ENCODE measurements around the gene CIROP. TPM values are rescaled to one million over a fixed set of nuclear protein-coding genes. Genes with fewer than 3 reads are reported as not detected.
"Not testable (repeated sequence)": the region's sequence is repeated elsewhere in the genome, so short reads cannot be mapped to it uniquely, and the experiment has no call there.

Gene CIROP
- polyA plus RNA-seq, 4 donors = 0.05 to 0.11 TPM; not detected in 2

- DNase-seq (ENCODE audit: low read depth in 4 of 4, low spot score in 3 of 4) = no peak
Observed at GRCh38 chr14:23115039-23115731, 10.4 kb upstream of the CIROP start.

DNA sequence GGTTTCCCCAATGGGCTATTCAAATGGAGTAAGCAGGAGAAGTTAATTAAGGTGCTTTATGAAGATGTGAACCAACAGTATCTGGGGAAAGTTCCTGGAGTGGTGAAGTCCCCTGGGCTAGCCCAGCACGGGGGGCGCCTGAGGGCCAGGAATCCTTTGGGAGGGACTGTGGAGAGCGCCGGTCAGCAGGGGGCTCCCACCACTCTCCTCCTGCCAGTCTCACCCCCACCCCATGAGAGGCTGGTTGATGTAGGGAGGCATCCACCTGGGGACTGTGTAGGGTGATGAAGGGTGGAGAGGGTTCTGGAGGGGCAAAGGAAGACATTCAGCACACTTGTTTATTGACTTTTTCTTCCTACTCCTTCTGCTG is 9.9 kb upstream of the CIROP start:
- no peak for DNase-seq (ENCODE audit: low read depth in 4 of 4, low spot score in 3 of 4)

GRCh38 chr14:23114120-23114458 is 9.3 kb upstream of the CIROP start:
- no peak for DNase-seq (ENCODE audit: low read depth in 4 of 4, low spot score in 3 of 4)

GRCh38 chr14:23113431-23114119 is 8.8 kb upstream of the CIROP start:
- no peak for DNase-seq (ENCODE audit: low read depth in 4 of 4, low spot score in 3 of 4)

DNA sequence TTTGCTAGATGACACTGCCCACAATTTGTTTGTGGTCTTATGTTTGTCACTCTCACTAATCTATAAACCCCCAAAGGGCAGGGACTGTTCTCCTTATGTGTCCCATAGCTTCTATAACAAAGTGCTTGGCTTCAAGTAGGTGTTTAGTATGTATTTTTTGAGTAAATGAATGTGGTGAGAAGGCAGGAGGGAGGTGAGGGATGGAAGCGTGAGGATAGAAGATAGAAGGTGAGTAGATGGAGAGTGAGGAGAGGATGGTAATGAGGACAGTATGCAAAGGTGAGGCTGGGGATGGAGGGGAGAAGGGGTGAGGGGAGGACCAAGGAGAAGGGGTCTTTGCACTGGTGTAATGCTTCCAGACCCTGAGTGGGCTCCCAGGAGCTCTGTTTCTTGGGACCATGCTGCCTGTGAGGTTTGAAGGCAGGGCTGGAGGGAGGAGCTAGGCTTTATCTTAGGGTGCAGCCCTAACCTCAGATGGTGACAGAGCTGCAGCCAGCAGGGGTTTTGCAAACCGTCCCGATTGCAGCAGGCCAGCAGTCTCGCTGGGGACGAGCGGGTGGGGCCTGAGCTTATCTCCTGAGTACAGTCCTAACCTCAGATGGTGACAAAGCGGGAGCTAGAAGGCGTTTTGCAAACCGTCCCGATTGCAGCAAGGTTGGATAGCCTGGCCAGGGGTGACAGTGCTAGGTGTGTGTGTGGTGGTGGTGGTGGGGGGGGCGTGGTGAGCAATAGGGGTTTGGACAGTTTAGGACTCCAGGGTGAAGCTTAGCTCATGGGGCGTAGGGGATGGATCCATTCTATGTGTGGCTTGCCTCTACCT is 7.8 kb upstream of the CIROP start:
- no peak for DNase-seq (ENCODE audit: low read depth in 4 of 4, low spot score in 3 of 4)

DNA sequence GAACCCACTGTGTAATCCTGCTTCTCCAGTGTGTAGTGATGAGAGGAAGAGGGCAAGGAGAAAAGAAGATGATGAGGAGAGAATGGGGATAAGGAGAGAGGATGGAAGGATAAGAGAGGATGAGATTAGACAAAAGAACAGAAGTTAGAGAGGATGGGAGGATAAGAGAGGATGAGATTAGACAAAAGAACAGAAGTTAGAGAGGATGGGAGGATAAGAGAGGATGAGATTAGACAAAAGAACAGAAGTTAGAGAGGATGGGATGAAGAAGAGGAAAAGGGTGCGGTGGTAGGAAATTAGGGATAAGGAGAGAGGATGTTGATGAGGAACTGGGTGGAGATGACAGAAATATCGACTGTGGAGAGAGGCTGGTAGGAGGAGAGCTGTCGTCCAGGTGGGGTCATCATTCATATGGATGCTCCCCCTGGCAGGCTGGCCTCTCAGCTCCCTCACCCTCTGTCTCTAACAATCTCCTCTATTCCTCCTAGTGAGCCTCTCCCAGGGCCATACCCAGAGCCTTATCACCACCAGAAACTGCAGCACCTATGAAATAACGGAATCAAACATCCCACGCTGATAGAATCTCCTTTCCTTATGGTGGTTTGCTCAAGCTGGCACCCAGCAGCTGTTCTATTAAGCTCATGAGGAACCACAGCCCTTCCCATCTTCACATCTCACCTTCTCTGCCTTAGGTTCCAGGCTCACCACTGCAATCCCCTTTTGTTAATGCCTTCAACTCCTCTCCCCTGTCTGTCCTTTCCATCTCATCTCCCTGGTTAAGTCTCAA is 6.0 kb upstream of the CIROP start:
- no peak for DNase-seq (ENCODE audit: low read depth in 4 of 4, low spot score in 3 of 4)

DNA sequence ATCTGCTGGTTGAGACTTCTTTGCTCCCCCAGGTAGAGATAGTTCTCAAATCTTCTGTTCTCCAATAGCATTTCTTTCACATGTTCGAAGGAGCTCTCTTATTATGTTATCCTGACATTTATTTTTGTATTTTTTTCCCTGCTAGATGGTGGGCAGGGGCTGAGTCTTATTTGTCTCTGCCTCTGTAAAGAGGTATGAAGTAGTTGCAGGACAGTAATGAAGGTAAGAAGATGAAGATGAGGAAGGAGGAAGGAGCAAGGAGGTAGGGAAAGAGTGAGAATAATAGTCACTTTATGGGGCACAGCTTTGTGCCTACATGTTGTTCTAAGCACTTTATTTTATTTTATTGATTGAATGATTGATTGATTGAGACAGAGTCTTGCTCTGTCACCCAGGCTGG is 5.0 kb upstream of the CIROP start:
- DNase-seq (ENCODE audit: low read depth in 4 of 4, low spot score in 3 of 4) = no peak

- DNase-seq (ENCODE audit: low read depth in 4 of 4, low spot score in 3 of 4) = not testable (repeated sequence)
Observed at GRCh38 chr14:23108169-23108568, 3.4 kb upstream of the CIROP start.

DNA sequence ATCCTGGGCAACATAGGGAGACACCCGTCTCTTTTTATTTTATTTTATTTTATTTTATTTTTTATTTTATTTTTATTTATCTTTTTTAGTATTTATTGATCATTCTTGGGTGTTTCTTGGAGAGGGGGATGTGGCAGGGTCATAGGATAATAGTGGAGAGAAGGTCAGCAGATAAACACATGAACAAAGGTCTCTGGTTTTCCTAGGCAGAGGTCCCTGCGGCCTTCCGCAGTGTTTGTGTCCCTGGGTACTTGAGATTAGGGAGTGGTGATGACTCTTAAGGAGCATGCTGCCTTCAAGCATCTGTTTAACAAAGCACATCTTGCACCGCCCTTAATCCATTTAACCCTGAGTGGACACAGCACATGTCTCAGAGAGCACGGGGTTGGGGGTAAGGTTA is 2.8 kb upstream of the CIROP start:
- DNase-seq (ENCODE audit: low read depth in 4 of 4, low spot score in 3 of 4) = not testable (repeated sequence)

GRCh38 chr14:23106747-23107045 is 1.9 kb upstream of the CIROP start:
- DNase-seq (ENCODE audit: low read depth in 4 of 4, low spot score in 3 of 4) = no peak

DNA sequence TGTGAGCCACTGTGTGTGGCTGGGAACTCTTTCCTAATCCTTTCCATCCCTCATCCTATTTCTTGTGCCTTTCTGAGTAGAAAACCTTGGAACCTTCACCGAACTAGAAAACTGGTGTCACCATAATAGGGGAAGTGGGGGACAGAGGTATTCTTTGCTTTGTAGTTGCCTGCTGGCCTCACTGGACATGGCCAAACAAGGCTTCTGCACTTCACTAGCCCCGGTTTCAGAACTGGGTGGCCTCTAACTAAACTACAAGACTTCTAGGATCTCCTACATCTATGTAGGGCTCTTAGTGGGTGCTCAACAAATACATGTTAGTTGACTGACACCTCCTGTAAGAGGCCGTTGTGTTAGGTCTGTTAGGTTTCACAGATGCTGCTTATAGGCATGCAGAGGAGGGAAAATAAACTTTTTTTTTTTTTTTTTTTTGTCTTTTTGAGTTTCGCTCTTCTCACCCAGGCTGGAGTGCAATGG is 597 bp upstream of the CIROP start:
- DNase-seq (ENCODE audit: low read depth in 4 of 4, low spot score in 3 of 4) = no peak

DNA sequence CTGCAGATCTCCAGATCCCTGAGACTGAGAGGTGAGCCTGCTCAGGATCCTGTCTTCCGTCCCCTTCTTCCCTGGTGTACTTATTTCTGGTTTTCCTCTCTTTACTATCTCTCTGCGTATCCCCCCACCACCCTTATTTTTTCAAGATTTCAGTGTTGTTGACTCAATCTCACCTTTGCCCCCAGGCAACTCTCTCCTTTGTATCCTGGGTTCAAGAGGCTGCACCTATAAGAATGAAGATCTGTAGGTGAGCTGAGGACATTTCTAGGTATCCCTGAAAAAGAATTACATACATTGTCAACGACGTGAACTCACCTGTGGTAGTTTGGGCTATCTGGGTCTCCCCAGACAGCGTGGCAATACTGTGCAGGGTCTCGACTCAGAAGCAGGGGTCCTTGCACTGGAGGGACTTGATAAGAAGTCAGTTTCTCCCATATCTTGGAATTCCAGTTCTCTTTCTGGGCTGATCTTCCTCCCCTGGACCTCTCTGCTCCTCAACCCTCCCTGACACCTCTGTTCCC is 659 bp downstream of the CIROP start:
- no peak for DNase-seq (ENCODE audit: low read depth in 4 of 4, low spot score in 3 of 4)

GRCh38 chr14:23103581-23103980 is 1.2 kb downstream of the CIROP start:
- no peak for DNase-seq (ENCODE audit: low read depth in 4 of 4, low spot score in 3 of 4)

DNA sequence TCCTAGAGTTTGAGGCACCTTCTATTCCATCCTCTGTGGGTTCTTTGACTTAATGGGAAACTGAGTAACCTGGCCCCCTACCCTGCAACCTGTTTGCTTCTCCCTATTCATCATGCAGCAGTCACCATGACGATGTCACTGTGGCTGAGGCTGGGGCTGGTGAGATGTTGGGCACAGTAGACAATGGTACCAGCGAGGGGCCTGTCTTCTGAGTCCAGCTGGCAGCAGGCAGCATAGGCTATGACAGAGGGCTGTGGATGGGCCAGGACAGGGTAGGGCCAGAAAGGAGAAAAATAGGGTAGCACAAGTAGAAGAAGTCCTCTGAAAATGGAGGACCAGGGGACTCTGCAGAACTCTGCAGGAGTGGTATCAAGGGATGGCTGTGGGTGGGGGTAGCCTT is 2.0 kb downstream of the CIROP start:
- DNase-seq (ENCODE audit: low read depth in 4 of 4, low spot score in 3 of 4) = no peak

DNA sequence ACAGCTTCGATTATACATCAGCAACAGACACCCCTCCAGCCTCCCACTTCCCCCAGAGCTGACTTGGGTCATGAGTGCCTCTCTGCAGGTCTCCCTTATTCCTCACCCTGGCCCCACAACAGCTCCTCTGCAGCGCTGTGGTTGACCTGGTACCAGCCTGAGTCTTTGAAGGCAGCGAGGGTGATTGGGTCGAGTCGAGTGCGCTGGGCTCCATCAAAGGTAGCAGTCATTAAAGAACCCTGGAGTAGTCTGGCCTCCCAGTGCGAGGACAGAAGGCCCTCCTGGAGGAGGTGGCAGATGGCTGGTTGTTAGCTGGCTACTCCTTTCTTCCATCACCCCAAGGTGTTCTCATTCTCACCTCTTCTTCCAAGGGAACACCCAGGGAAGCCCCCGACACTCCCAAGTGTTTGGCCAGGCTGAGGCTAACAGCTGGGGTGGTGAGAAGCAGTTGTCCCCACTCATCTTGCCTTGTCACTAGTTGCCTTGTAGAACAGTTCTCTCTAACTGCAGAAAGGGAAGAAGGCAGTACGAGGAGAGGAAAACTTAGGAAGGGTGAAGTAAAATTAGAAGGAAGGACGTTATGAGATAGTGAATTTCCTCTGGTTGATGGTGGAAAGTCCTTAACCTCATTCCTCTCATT is 2.7 kb downstream of the CIROP start:
- DNase-seq (ENCODE audit: low read depth in 4 of 4, low spot score in 3 of 4) = no peak

- no peak for DNase-seq (ENCODE audit: low read depth in 4 of 4, low spot score in 3 of 4)
Observed at GRCh38 chr14:23101213-23101970, 3.4 kb downstream of the CIROP start.

GRCh38 chr14:23099212-23099861 is 5.5 kb downstream of the CIROP start:
- DNase-seq (ENCODE audit: low read depth in 4 of 4, low spot score in 3 of 4) = no peak

GRCh38 chr14:23097786-23098185 is 7.0 kb downstream of the CIROP start:
- no peak for DNase-seq (ENCODE audit: low read depth in 4 of 4, low spot score in 3 of 4)
